Uterus (tissue), 2 donors: ENCODE results near the gene SLC27A2.

Source experiments
- CTCF ChIP-seq, 4 experiments: fragments of 200-600 bp in 2 of 4; fragments of 450-650 bp in 2 of 4; sonication (generic) in 2 of 4; IDR thresholded peaks; one replicate each; pipeline ENCODE4 v1.5.1; 2016 to 2019; ENCODE audit warnings: antibody characterized with exemption in 4 of 4, mild to moderate bottlenecking in 2 of 4, moderate library complexity in 1 of 4
- POLR2A ChIP-seq, 2 donors: fragments of 450-650 bp; IDR thresholded peaks; one replicate each; pipeline ENCODE4 v1.6.1; 2016; ENCODE audit warnings: antibody characterized with exemption in 2 of 2, mild to moderate bottlenecking in 1 of 2, moderate library complexity in 1 of 2

- TF ChIP-seq CTCF (IDR thresholded peaks at IDR 0.05): peak in 1 of 4 experiments; percentile 7
- TF ChIP-seq POLR2A (IDR thresholded peaks at IDR 0.05): no peak
These were observed at the start of gene SLC27A2 for GRCh38 chr15:50181969-50182218.
